HL-60 (cell line): ENCODE measurements around the gene ODF2.

Source experiments
- CTCF ChIP-seq: IDR thresholded peaks from one replicate; pipeline ENCODE4 v1.5.1; 2011; ENCODE audit warnings: low read length, control low read depth, inconsistent platforms; ENCODE audit not compliant: insufficient read depth
- POLR2AphosphoS5 ChIP-seq: IDR thresholded peaks from 2 replicates; pipeline ENCODE4 v1.6.1; 2012; ENCODE audit warnings: low read depth
- SPI1 ChIP-seq: IDR thresholded peaks from 2 replicates; pipeline ENCODE4 v1.6.1; 2012; ENCODE audit warnings: low read depth, mild to moderate bottlenecking, borderline replicate concordance

DNA sequence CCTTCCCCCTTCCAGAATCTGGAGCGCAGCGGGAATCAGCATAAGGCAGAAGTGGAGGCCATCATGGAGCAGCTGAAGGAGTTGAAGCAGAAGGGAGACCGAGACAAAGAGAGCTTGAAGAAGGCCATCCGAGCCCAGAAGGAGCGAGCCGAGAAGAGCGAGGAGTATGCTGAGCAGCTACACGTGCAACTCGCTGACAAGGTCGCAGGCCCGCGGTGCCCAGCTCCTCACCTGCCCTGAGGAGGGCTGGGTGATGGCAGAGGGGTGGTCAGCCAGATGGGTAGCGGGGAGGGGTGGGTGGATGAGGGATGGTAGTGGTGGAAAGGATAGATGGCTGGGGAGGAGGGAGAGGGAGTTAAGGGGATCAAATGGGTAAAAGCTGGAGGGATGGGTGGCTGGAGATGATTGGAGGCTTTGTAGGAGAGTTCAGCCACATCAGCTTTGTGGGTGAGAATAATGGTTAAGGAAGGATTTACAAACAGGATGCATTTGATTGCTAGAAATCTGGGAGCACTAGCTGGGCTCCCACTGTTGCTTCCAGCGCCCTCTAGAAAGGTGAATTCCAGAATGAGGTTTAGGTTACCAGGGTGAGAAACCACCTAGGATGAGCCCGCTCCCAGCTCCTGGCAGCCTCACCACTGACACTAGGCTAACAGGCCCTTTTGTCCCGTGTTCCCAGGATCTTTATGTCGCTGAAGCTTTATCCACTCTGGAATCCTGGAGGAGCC, 29.0 kb downstream of the ODF2 start:
- no peak for TF ChIP-seq CTCF
- no peak for TF ChIP-seq POLR2AphosphoS5
- TF ChIP-seq SPI1 = no peak
